Panc1 (cell line): ENCODE measurements around the gene GRIA3. TPM values are rescaled to one million over a fixed set of nuclear protein-coding genes. Genes with fewer than 3 reads are reported as not detected.

Experiments used
- ATAC-seq: fragments of 200-7000 bp; cut with Tn5 transposase; 2 replicates; pipeline ENCODE4 v1.9.1; 2020; ENCODE audit warnings: mild to moderate bottlenecking, moderate library complexity
- BruUV-seq: library from RNA; stranded (reverse); fragments of 400-500 nt; replicated peaks from 2 replicates; lab custom pipeline; 2021; lab: Mats Ljungman, UMichigan
- CTCF ChIA-PET: fragments of 300-600 bp; sonication (Branson Sonifier 250); formaldehyde crosslinking; loops from one replicate; lab custom pipeline; 2022; ENCODE audit warnings: antibody characterized with exemption; lab: Charles Lee
- POLR2A ChIA-PET: fragments of 300-600 bp; sonication (Branson Sonifier 250); formaldehyde crosslinking; loops from one replicate; lab custom pipeline; 2022; ENCODE audit warnings: antibody characterized with exemption; lab: Charles Lee
- DNase-seq: peaks from one replicate; pipeline ENCODE4 v3.0.0-alpha.2; 2010; ENCODE audit warnings: low read depth, low spot score
- H3K27ac ChIP-seq: 2 replicates; pipeline ENCODE4 v1.5.1; 2011; ENCODE audit warnings: mild to moderate bottlenecking, low read length, inconsistent platforms
- H3K27me3 ChIP-seq: fragments of 200-500 bp; sonication (Bioruptor generic); 2 replicates; pipeline ENCODE4 v1.6.0; 2014; ENCODE audit warnings: low read length, inconsistent platforms; ENCODE audit not compliant: control insufficient read depth, insufficient read depth
- H3K36me3 ChIP-seq: fragments of 200-500 bp; sonication (Bioruptor generic); 2 replicates; pipeline ENCODE4 v1.5.1; 2014; ENCODE audit warnings: inconsistent platforms, mild to moderate bottlenecking, low read length, moderate library complexity; ENCODE audit not compliant: control insufficient read depth, insufficient read depth
- H3K4me1 ChIP-seq: 2 replicates; pipeline ENCODE4 v1.5.1; 2011; ENCODE audit warnings: inconsistent platforms, mild to moderate bottlenecking, low read length, moderate library complexity; ENCODE audit not compliant: control insufficient read depth, insufficient read depth
- H3K4me3 ChIP-seq, 2 experiments: 2 replicates each; pipeline ENCODE4 v1.5.1; 2011 to 2012; ENCODE audit warnings: low read depth in 2 of 2, low read length in 2 of 2, mild to moderate bottlenecking in 2 of 2, inconsistent platforms in 1 of 2, moderate library complexity in 1 of 2
- H3K9me3 ChIP-seq: fragments of 200-500 bp; sonication (Bioruptor generic); 2 replicates; pipeline ENCODE4 v1.5.1; 2014; ENCODE audit warnings: low read depth, mild to moderate bottlenecking, inconsistent platforms, low read length, moderate library complexity; ENCODE audit not compliant: control insufficient read depth, insufficient read depth
- CTCF ChIP-seq: fragments of 450-650 bp; IDR thresholded peaks from 2 replicates; pipeline ENCODE4 v1.5.1; 2017; ENCODE audit warnings: mild to moderate bottlenecking
- POLR2AphosphoS5 ChIP-seq: IDR thresholded peaks from 2 replicates; pipeline ENCODE4 v1.6.1; 2012; ENCODE audit warnings: mild to moderate bottlenecking, low read depth, low read length, moderate library complexity
- REST ChIP-seq, 2 experiments: IDR thresholded peaks; 2 replicates each; pipeline ENCODE4 v1.6.1; 2011 to 2012; ENCODE audit warnings: low read depth in 2 of 2, control low read depth in 1 of 2, low read length in 1 of 2, mild to moderate bottlenecking in 1 of 2, moderate library complexity in 1 of 2; ENCODE audit not compliant: insufficient read depth in 1 of 2
- SIN3A ChIP-seq: IDR thresholded peaks from 2 replicates; pipeline ENCODE4 v1.6.1; 2012; ENCODE audit warnings: low read depth, mild to moderate bottlenecking, low read length, moderate library complexity, borderline replicate concordance; ENCODE audit not compliant: insufficient read depth
- TCF7L2 ChIP-seq: IDR thresholded peaks from 2 replicates; pipeline ENCODE4 v1.6.1; 2011; ENCODE audit warnings: mild to moderate bottlenecking, low read depth, low read length, inconsistent platforms
- in situ Hi-C: cut with HindIII; loops from 2 replicates; pipeline ENCODE4 v1.10.0; 2016; ENCODE audit warnings: low sequenced_read_pairs, low pct_unique_long_range_greater_than_20kb
- intact Hi-C: fragments of 100-400 bp; cut with micrococcal nuclease; formaldehyde crosslinking; loops from one replicate; pipeline ENCODE4 v1.10.0; 2022; ENCODE audit not compliant: unreplicated experiment
- total RNA-seq: library from RNA; stranded (reverse); gene quantifications from one replicate; pipeline ENCODE4 v1.2.1, GENCODE V29; 2021; ENCODE audit not compliant: unreplicated experiment

GRIA3 gene
- total RNA-seq, 1 experiment from 2014 or later: not detected

- POLR2A ChIA-PET: no interaction called here
- no peaks in the 10 kb centered on the region for H3K9me3 ChIP-seq
- H3K27ac ChIP-seq: no peak overlapping the region
- H3K27me3 ChIP-seq: no peaks in the 10 kb centered on the region
- no peaks in the 10 kb centered on the region for H3K36me3 ChIP-seq
- no peak for ATAC-seq
- in situ Hi-C loops: no loop called here
- H3K4me3 ChIP-seq: no peak overlapping the region
- intact Hi-C loops: no loop called here
- DNase-seq: no peak
- CTCF ChIA-PET: no interaction called here
- BruUV-seq: no TSS peak
- TF ChIP-seq SIN3A (no peak), CTCF (no peak), POLR2AphosphoS5 (no peak), TCF7L2 (no peak)
- no peaks in the 10 kb centered on the region for H3K4me1 ChIP-seq
Observed at GRCh38 chrX:123330229-123330942, 146.3 kb downstream of the GRIA3 start.

- BruUV-seq: no TSS peak
- H3K4me1 ChIP-seq: no peaks in the 10 kb centered on the region
- ChIA-PET POLR2A (no interaction called here), CTCF (no interaction called here)
- TF ChIP-seq SIN3A (no peak), TCF7L2 (no peak), REST (IDR thresholded peaks at IDR 0.05; ENCODE audit: insufficient read depth in 1 of 2, low read depth in 2 of 2, low read length in 1 of 2) (no peak), CTCF (no peak)
- in situ Hi-C loops (no loop called here), intact Hi-C loops (no loop called here)
- H3K9me3 ChIP-seq: no peaks in the 10 kb centered on the region
- DNase-seq (no peak), ATAC-seq (no peak)
- no peak overlapping the region for H3K27ac ChIP-seq
- H3K4me3 ChIP-seq: no peak overlapping the region
- H3K27me3 ChIP-seq: no peaks in the 10 kb centered on the region
- H3K36me3 ChIP-seq: no peaks in the 10 kb centered on the region
Observed at GRCh38 chrX:123331349-123331748, 147.3 kb downstream of the GRIA3 start.
